IPS DF 4.7 (cell line): ENCODE measurements around the gene SPIN3.
A peak's percentile ranks its signal among the peaks of the same experiment; 100 is the strongest.
"Not testable (repeated sequence)": the region's sequence is repeated elsewhere in the genome, so short reads cannot be mapped to it uniquely, and the experiment has no call there.

Source experiments
- DNase-seq: peaks from one replicate; pipeline ENCODE4 v3.0.0-alpha.2; 2013; ENCODE audit warnings: low spot score; ENCODE audit errors: extremely low read depth

SPIN3 gene

DNA sequence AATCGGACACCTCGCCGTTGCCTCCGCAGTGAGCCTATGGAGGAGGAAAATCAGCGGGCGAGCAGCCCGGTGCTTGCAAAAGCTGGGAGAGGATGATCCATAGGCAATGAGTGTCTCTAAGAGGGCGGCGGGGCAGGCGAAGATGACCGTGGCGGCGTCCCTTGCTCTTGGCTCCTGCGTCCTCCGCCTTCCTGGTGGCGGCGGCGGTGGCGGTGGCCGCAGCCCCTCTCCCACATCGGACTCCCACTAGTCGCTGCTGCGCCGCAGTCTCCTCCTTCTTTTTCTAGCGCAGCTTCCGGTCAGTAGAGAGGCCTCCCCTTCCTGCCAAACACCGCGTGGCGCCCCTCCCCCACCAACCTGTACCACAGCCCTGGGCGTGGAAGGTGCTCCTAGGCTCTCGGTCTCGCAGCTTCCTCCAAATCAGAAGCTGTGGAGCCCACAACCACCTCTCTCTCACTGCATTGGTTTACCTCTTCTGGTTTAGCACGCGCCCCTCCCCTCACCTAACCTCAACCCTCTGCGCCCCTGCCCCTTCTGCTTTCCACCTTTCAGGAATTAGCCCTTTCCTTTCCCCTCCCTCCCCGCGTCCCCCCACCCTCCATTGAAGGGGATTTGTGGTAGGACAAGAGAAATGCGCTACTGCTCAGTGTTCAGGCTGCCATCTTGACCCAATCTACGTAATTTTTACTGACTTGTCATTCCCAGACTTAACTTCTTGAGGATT lies at the start of gene SPIN3:
TSS of gene SPIN3 (minus strand) at position 271 of the 724 bp plus-strand sequence. CDS start 594 bp downstream, outside the sequence.
- peak; percentile 36 for DNase-seq

DNA sequence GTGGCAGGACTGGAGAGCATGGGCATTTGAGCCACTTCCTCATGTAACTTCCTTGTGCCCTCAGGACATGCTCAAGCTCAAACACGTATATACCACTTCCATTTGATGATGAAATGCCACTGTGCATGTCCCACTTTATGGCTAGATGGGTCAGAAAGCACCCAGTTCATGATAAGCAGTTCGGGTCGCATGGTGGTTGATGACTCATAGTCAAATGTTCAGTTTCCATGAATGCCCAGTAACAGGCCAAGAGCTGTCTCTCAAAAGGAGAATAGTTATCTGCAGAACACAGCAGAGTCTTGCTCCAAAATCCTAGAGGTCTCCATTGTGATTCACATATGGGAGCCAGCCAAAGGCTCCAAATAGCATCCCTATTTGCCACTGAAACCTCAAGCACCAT lies 48.9 kb upstream of the SPIN3 start:
- DNase-seq: no peak

DNA sequence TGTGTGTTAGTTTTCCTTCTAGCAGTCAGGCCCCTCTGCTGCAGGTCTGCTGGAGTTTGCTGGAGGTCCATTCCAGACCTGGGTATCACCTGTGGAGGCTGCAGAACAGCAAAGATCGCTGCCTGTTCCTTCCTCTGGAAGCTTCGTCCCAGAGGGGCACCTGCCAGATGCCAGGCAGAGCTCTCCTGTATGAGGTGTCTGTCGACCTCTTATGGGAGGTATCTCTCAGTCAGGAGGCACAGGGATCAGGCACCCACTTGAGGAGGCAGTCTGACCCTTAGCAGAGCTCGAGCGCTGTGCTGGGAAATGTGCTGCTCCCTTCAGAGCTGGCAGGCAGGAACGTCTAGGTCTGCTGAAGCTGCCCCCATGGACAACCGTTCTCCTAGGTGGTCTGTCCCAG lies 41.9 kb upstream of the SPIN3 start:
- not testable (repeated sequence) for DNase-seq

DNA sequence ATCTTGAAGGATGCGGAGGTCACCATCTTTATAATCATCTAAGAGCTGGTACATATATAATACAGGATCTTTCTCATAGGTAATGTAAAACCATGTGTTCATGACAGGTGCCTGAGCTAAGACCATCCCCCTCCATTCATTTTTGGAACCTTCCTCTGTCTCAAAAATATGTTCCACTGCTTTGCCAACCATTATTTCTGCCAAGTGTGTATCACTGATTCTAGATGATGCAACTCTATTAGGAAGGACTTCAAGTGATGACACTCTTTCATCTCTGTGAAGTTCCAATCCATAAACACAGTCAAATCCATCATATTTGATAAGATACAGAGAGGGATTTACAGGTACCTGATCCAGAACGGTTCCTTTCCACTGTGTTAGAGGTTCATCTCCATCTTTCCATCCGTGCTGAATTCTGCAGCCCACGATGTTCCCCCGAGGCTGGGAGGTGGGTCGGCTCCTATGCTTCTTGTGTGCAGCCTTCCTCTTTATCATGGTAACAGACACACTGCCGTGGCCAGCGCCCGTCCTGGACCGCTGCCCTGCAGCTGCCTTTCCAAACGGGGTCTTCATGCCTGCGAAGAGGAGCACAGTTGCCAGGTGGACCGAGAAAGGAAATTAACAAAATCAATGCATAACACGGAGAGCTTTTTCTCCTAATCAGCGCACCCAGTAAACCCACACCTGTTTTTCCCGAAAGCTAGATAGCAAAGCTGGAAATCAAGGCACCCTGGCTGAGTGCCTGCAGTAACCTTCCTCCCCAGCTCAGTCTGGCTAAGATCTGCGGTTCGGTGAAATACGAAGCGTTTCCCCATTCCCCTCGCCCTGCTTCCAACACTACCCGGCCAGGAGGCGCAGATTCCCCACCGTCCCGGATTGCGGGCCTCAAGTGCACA lies 718 bp downstream of the SPIN3 start:
- no peak for DNase-seq

DNA sequence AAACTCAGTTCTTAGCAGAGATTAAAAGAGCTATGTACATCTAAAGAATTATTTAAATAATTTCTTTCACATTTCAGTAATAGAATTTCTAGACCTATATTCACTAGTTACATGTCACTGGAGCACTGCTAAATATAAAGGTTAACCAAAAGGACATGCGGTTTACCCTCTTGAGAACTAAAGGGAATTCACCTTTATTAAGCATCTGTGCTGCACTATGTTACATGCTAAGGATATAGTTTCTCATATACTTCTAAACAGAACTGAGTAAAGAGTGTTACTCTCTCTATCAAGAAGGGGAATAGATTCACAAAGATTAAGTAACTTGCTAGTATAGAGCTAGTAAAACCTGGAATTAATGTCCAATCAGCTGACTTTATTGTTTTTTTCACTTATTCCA lies 7.6 kb downstream of the SPIN3 start:
- no peak for DNase-seq

DNA sequence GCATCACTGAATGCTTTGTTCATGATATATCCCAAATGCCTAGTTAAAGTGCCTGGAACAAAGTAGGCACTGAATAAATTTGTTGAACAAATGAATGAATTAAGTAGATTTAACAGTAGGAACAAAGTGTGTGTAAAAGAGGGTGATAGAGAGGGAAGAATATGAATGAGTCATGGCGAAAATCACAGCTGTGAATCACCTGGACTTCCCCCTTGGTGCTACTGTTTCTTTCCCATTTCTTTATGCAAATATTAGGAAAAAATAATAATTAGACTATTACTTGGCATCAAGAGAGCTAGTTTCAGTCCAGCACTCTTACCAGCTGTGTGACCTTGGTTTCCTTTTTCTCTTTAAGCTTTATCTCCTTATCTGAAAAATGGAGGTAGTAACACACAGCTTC lies 9.2 kb downstream of the SPIN3 start:
- no peak for DNase-seq

DNA sequence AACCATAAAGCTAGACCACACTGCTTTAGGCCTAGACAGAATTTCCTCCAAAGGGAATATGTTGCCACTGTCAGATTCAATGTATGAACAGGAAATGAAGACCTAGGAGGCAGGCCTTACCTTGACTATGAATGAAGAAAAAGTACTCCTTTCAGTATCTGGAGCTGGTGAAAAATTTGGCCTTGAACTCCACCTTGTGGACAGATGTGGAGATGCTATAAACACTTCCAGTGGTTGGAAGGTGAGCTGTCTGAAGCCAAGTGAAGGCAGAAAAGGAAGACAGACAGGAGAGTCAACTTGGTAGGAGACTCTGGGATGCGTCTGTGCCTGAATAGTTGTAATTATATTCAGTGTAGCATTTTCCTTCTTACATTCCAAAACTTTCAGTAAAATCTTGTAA lies 17.2 kb downstream of the SPIN3 start:
- peak; percentile 22 for DNase-seq

DNA sequence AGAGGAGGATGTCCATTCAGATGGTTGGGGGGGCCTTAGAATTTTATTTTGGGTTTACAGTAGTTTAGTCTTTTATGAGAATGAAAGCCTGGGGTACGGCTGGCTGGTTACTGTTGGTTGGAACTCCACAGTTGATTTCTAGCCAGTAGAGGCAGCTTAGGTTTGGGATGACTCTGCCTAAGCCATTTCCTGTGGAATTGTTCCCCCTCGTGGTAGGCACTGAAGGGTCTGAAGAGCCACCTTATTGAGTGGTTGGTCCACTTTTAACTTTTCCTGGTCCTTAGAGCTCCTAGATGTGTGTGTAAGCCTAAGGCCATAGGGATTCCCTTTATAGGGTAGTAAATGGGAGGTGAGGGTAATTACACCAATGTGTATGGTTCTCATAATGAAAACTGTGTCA lies 19.7 kb downstream of the SPIN3 start:
- DNase-seq: no peak

DNA sequence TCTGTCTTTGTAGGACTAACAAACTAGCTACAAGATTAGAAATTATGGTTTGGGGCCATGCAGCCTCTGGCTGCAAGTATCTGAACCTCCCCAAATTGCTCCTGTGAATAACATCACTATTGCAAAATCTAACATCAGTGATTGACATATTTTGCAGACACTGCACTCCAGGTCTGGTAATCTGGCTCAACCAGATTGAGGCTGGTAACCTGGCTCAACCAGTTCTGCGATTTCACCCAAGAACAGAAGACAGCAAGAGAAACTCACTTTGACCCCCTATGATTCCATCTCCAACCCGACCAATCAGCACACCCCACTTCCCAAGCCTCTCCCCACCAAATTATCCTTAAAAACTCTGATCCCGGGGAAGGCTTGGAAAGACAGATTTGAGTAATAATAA lies 20.9 kb downstream of the SPIN3 start:
- DNase-seq: no peak

DNA sequence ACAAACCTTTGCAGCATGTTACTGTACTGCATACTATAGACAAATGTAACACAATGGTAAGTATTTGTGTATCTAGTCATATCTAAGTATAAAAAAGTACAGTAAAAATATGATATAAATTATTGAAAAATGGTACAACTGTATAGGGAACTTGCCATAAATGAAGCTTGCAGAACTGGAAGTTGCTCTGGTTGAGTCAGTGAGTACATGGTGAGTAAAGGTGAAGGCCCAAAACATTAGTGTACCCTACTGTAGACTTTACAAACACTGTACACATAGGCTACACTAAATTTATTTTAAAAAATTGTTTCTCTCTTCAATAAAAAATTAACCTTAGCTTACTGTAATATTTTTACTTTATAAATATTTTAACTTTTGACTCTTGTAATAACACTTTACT lies 25.8 kb downstream of the SPIN3 start:
- no peak for DNase-seq

DNA sequence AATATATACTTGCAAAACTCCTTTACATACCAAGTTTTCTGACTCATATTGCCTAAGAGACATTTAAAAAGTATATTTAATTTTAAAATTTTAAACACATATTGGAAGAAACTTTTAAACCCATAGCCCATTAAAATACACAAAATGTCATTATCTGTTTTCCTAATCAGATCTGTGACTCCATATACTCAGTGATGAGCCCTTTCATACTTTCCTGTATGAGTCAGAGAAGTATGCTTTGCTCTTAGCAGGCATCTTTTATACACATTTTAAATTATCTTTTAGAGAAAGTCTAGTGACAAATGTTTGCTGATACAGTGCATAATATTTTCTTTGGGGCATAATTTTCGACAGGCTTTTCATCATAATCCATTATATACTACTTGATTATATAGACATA lies 26.4 kb downstream of the SPIN3 start:
- DNase-seq: no peak

DNA sequence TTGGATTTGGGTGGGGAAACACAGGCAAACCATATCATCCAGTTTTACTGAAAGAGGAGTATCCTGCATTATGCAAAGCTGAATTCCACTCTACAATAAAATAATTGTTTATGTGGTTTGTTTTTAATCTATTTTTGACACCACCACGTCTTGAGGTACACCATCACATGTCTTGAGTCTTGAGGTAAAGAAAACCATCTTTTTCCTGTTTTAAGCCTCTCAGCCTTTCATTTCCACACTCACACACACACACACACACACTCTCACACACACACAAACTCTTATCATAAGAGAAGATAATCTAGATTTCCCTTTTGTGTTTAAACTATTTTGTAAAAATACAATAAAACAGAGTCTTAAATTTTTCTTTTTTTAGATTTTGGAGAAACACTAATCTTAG lies 32.0 kb downstream of the SPIN3 start:
- no peak for DNase-seq

DNA sequence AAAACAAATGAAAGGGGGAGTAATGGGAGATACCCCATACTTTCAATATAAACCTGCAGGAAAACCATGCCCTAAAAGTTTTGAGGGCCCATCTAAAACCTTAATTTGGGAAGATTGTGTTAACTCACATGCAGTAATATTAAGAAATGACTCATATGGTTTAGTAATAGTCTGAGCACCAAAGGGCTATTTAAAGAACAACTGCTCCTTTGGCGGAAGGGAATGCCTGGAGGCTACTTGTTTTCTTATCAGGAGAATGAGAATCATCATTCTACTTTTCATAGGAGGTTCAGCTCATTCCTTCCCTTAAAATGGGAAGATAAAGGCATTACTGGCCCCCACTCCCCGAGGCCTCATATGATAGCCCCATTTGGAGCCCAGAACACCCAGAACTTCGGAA lies 47.6 kb downstream of the SPIN3 start:
- no peak for DNase-seq

DNA sequence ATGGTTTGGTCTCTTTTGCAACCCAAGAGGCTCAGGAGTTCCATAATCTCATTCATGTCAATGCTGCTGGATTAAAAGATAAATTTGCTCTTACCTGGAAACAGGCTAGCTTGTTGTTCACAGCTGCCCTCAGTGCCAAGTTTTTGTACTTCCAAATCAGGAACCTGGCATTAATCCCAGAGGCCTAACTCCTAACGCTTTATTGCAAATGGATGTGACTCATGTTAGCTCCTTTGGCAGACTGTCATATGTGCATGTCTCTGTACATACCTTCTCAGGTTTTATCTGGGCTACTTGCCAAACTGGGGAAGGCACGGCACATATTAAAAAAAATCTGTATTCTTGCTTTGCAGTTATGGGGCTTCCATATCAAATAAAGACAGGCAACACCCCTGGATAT lies 49.1 kb downstream of the SPIN3 start:
- DNase-seq: not testable (repeated sequence)

DNA sequence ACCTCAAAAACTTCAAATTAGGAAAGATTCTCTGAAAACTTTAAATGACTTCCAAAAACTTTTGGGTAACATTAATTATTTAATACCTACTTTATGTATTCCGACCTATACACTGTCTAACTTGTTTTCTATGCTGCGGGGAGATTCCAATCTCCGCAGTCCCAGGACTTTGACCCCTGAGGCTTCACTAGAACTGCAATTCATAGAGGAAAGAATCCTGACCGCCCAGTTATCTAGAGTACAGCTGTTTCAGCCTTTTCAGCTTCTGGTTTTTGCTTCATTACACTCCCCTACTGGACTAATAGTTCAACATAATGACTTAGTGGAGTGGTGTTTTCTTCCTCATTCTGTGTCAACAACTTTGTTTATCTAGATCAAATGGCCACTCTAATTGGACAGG lies 50.1 kb downstream of the SPIN3 start:
- not testable (repeated sequence) for DNase-seq

DNA sequence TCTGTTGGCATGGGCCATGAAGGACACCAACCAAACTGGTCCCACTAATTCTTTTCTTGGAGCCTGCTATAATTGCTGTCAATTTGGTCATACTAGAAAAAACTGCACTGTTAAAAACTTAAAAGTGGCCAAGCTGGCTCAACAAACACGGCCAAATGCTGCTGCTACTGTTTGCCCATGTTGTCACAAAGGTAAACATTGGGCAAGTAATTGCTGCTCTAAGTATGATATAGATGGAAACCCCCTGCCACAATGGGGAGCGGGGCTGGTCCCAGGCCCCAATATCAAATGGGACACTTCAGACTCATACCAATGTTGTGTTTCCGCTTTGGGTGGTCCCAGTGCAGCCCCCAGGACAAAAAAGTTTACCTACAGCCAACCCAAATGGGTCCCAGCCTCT lies 52.1 kb downstream of the SPIN3 start:
- DNase-seq: no peak
